Thyroid gland (tissue), 4 donors: ENCODE results near the gene TET3.

Experiments
- POLR2A ChIP-seq, 2 donors: fragments of 450-650 bp; IDR thresholded peaks; one replicate each; pipeline ENCODE4 v1.6.1; 2017; ENCODE audit warnings: antibody characterized with exemption in 2 of 2, mild to moderate bottlenecking in 2 of 2, moderate library complexity in 1 of 2
- TF ChIP-seq, protein P1 (sequence below), 6 experiments: fragments of 200-600 bp in 3 of 6; fragments of 450-650 bp in 3 of 6; sonication (generic) in 3 of 6; IDR thresholded peaks; one replicate each; pipeline ENCODE4 v1.5.1; 2016 to 2019; ENCODE audit warnings: antibody characterized with exemption in 6 of 6, mild to moderate bottlenecking in 2 of 6, inconsistent platforms in 1 of 6, moderate library complexity in 1 of 6

DNA sequence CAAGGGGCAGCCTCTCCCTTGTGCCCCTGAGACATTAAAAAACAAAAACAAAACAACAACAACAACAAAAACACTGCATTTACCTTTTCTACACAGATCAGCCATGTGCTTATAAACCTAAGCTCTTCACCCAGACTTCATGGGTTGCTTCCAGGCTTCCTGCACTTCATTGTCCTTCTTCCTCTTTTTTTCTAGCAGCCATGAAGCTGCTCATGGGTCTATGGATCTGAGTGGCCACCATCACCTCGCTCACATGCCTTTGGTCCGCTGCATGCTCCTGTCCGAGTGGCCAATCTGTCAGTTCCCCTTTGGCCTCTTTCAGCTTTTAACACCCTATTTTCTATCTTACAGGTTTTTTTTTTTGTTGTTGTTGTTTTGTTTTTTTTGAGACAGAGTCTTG, 9.0 kb upstream of the TET3 start:
- no peak for TF ChIP-seq POLR2A (IDR thresholded peaks at IDR 0.05)
- TF ChIP-seq, protein P1, sequence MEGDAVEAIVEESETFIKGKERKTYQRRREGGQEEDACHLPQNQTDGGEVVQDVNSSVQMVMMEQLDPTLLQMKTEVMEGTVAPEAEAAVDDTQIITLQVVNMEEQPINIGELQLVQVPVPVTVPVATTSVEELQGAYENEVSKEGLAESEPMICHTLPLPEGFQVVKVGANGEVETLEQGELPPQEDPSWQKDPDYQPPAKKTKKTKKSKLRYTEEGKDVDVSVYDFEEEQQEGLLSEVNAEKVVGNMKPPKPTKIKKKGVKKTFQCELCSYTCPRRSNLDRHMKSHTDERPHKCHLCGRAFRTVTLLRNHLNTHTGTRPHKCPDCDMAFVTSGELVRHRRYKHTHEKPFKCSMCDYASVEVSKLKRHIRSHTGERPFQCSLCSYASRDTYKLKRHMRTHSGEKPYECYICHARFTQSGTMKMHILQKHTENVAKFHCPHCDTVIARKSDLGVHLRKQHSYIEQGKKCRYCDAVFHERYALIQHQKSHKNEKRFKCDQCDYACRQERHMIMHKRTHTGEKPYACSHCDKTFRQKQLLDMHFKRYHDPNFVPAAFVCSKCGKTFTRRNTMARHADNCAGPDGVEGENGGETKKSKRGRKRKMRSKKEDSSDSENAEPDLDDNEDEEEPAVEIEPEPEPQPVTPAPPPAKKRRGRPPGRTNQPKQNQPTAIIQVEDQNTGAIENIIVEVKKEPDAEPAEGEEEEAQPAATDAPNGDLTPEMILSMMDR (IDR thresholded peaks at IDR 0.05) = no peak
